H1 (cell line): ENCODE results near the gene UGT1A9. TPM values are rescaled to one million over a fixed set of nuclear protein-coding genes. Genes with fewer than 3 reads are reported as not detected.

ENCODE experiments used
- CTCF ChIA-PET: fragments of 300-600 bp; sonication (Branson Sonifier 250); formaldehyde crosslinking; loops from one replicate; lab custom pipeline; 2021; ENCODE audit not compliant: partially characterized antibody; lab: Charles Lee
- POLR2A ChIA-PET: fragments of 300-600 bp; sonication (Branson Sonifier 250); formaldehyde crosslinking; loops from one replicate; lab custom pipeline; 2021; ENCODE audit warnings: inconsistent platforms; ENCODE audit not compliant: partially characterized antibody; lab: Charles Lee
- DNase-seq, 2 experiments: peaks; one replicate each; pipeline versions ENCODE4 v3.0.0 to v3.0.0-alpha.2; 2010 to 2022; ENCODE audit warnings: low spot score in 2 of 2, low read depth in 1 of 2, mixed read lengths in 1 of 2
- FAIRE-seq: peaks from 2 replicates; lab custom pipeline; 2011; peaks lifted over from hg19 to GRCh38; lab: Jason Lieb, UNC
- H2AFZ ChIP-seq: 2 replicates; pipeline ENCODE4 v1.8.1; 2012; ENCODE audit warnings: low read length, inconsistent platforms
- H2AK5ac ChIP-seq: 2 replicates; pipeline ENCODE4 v1.6.1; 2013; ENCODE audit warnings: low read depth, low read length
- H2BK120ac ChIP-seq: replicated peaks from 2 replicates; pipeline ENCODE3; 2013; ENCODE audit warnings: low read depth, low read length, inconsistent platforms
- H2BK12ac ChIP-seq: 2 replicates; pipeline ENCODE4 v1.6.1; 2013; ENCODE audit warnings: low read depth, low read length
- H2BK15ac ChIP-seq: 2 replicates; pipeline ENCODE4 v1.6.1; 2013; ENCODE audit warnings: low read length
- H2BK20ac ChIP-seq: 2 replicates; pipeline ENCODE4 v1.6.1; 2013; ENCODE audit warnings: low read length
- H2BK5ac ChIP-seq: 2 replicates; pipeline ENCODE4 v1.6.1; 2013; ENCODE audit warnings: low read depth, low read length
- H3K14ac ChIP-seq: 2 replicates; pipeline ENCODE4 v1.6.1; 2013; ENCODE audit warnings: inconsistent platforms; ENCODE audit not compliant: insufficient read length
- H3K18ac ChIP-seq: 2 replicates; pipeline ENCODE4 v1.6.1; 2013; ENCODE audit warnings: low read length; ENCODE audit errors: extremely low read depth
- H3K23ac ChIP-seq: 2 replicates; pipeline ENCODE4 v1.6.1; 2013; ENCODE audit warnings: inconsistent platforms; ENCODE audit not compliant: insufficient read length
- H3K23me2 ChIP-seq: 2 replicates; pipeline ENCODE4 v1.6.1; 2013; ENCODE audit warnings: low read depth, low read length
- H3K27ac ChIP-seq: 2 replicates; pipeline ENCODE4 v1.6.1; 2011; ENCODE audit warnings: low read depth, low read length, inconsistent platforms
- H3K27me3 ChIP-seq, 4 experiments: replicated peaks in 1 of 4; 1 replicate in 1 of 4; 2 replicates in 3 of 4; pipeline versions ENCODE4 v1.6.1 to v1.8.1; 2011 to 2013; ENCODE audit warnings: low read length in 3 of 4, mild to moderate bottlenecking in 3 of 4, inconsistent platforms in 2 of 4, mixed read lengths in 2 of 4, moderate library complexity in 1 of 4; ENCODE audit not compliant: control insufficient read depth in 3 of 4, insufficient read depth in 3 of 4; ENCODE audit errors: extremely low read depth in 1 of 4
- H3K36me3 ChIP-seq, 4 experiments: 2 replicates each; pipeline versions ENCODE4 v1.6.1 to v1.8.1; 2011 to 2013; ENCODE audit warnings: mild to moderate bottlenecking in 4 of 4, low read length in 3 of 4, moderate library complexity in 2 of 4, control low read depth in 1 of 4, inconsistent platforms in 1 of 4; ENCODE audit not compliant: insufficient read depth in 4 of 4, control insufficient read depth in 2 of 4
- H3K4ac ChIP-seq: replicated peaks from 2 replicates; pipeline ENCODE3; 2013; ENCODE audit warnings: low read length, low read depth, mixed read lengths, inconsistent platforms; ENCODE audit not compliant: insufficient read length
- H3K4me1 ChIP-seq, 4 experiments: replicated peaks in 1 of 4; 1 replicate in 1 of 4; 2 replicates in 3 of 4; pipeline versions ENCODE4 v1.6.1 to v1.8.1; 2011 to 2013; ENCODE audit warnings: low read length in 3 of 4, inconsistent platforms in 2 of 4, mixed read lengths in 1 of 4; ENCODE audit not compliant: insufficient read depth in 4 of 4, control insufficient read depth in 3 of 4
- H3K4me2 ChIP-seq, 2 experiments: 2 replicates each; pipeline versions ENCODE4 v1.6.1 to v1.8.1; 2011 to 2013; ENCODE audit warnings: low read depth in 2 of 2, low read length in 2 of 2, control low read depth in 1 of 2, inconsistent platforms in 1 of 2, mild to moderate bottlenecking in 1 of 2; ENCODE audit not compliant: insufficient read depth in 1 of 2
- H3K4me3 ChIP-seq, 4 experiments: fragments of 200-600, 300-600 bp in 1 of 4; sonication (generic), shearing (Covaris generic), sonication (Bioruptor Twin) in 1 of 4; 2 replicates each; pipeline versions ENCODE4 v1.5.1 to v1.8.1; 2011 to 2016; ENCODE audit warnings: low read length in 4 of 4, low read depth in 3 of 4, control low read depth in 2 of 4, inconsistent platforms in 2 of 4, mild to moderate bottlenecking in 2 of 4, mixed read lengths in 1 of 4, moderate library complexity in 1 of 4; ENCODE audit not compliant: insufficient read depth in 2 of 4; ENCODE audit errors: extremely low read depth in 1 of 4
- H3K56ac ChIP-seq: replicated peaks from 2 replicates; pipeline ENCODE3; 2013; ENCODE audit warnings: low read depth, mild to moderate bottlenecking, mixed read lengths, low read length, inconsistent platforms; ENCODE audit not compliant: insufficient read length
- H3K79me1 ChIP-seq: 2 replicates; pipeline ENCODE4 v1.6.1; 2013; ENCODE audit warnings: low read depth, low read length, control low read depth
- H3K79me2 ChIP-seq, 2 experiments: 2 replicates each; pipeline versions ENCODE4 v1.6.1 to v1.8.1; 2012 to 2013; ENCODE audit warnings: low read length in 2 of 2, mild to moderate bottlenecking in 2 of 2, inconsistent platforms in 1 of 2; ENCODE audit not compliant: insufficient read depth in 2 of 2, control insufficient read depth in 1 of 2
- H3K9ac ChIP-seq, 4 experiments: replicated peaks in 1 of 4; 1 replicate in 1 of 4; 2 replicates in 3 of 4; pipeline versions ENCODE4 v1.6.1 to v1.8.1; 2011 to 2013; ENCODE audit warnings: low read depth in 3 of 4, low read length in 3 of 4, control low read depth in 2 of 4, mild to moderate bottlenecking in 2 of 4, moderate library complexity in 2 of 4, inconsistent platforms in 1 of 4; ENCODE audit errors: extremely low read depth in 1 of 4
- H3K9me3 ChIP-seq, 2 experiments: 2 replicates each; pipeline versions ENCODE4 v1.6.1 to v1.8.1; 2012 to 2013; ENCODE audit warnings: mild to moderate bottlenecking in 2 of 2, moderate library complexity in 2 of 2, control low read depth in 1 of 2, inconsistent platforms in 1 of 2, low read depth in 1 of 2, low read length in 1 of 2, mixed read lengths in 1 of 2; ENCODE audit not compliant: insufficient read depth in 2 of 2
- H4K20me1 ChIP-seq, 2 experiments: replicated peaks in 1 of 2; 2 replicates each; pipeline versions ENCODE3 to v1.8.1; 2011 to 2013; ENCODE audit warnings: inconsistent platforms in 2 of 2, low read length in 2 of 2, mild to moderate bottlenecking in 1 of 2; ENCODE audit not compliant: insufficient read depth in 2 of 2, control insufficient read depth in 1 of 2
- H4K5ac ChIP-seq: 2 replicates; pipeline ENCODE4 v1.6.1; 2013; ENCODE audit warnings: low read length, low read depth, mixed read lengths, inconsistent platforms; ENCODE audit not compliant: insufficient read length
- H4K8ac ChIP-seq: 2 replicates; pipeline ENCODE4 v1.8.0; 2013; ENCODE audit warnings: mild to moderate bottlenecking, moderate library complexity, low read length, inconsistent platforms; ENCODE audit not compliant: insufficient read depth; ENCODE audit errors: extremely low read depth
- H4K91ac ChIP-seq: replicated peaks from 2 replicates; pipeline ENCODE3; 2013; ENCODE audit warnings: low read length, mixed read lengths, inconsistent platforms; ENCODE audit not compliant: insufficient read length
- BACH1 ChIP-seq: IDR thresholded peaks from 2 replicates; pipeline ENCODE4 v1.6.1; 2012; ENCODE audit warnings: low read length, improper control_type of control experiment
- CBX5 ChIP-seq: fragments of 300-800, 300-1000 bp; sonication (generic); IDR thresholded peaks from 2 replicates; pipeline ENCODE4 v1.7.1; 2016; ENCODE audit warnings: antibody characterized with exemption, low read length, low read depth
- CBX8 ChIP-seq: fragments of 300-800, 300-1000 bp; sonication (generic); IDR thresholded peaks from 2 replicates; pipeline ENCODE4 v1.7.1; 2016; ENCODE audit warnings: low read depth, low read length, borderline replicate concordance
- POLR2AphosphoS5 ChIP-seq: IDR thresholded peaks from 2 replicates; pipeline ENCODE4 v1.6.1; 2011; ENCODE audit warnings: low read depth, low read length
- SP1 ChIP-seq: IDR thresholded peaks from 2 replicates; pipeline ENCODE4 v1.6.1; 2011; ENCODE audit warnings: low read depth, low read length
- WGBS, 2 experiments: shearing (Covaris generic) in 1 of 2; methylation state at CpG; one replicate each; pipeline versions ENCODE4 v1.1.6 to v1.1.7; 2013 to 2015; ENCODE audit warnings: low lambda C conversion rate in 2 of 2, mixed read lengths in 2 of 2, inconsistent platforms in 1 of 2, low coverage in 1 of 2, missing lambda C conversion rate in 1 of 2; ENCODE audit not compliant: insufficient replicate concordance in 2 of 2, insufficient coverage in 1 of 2, insufficient read length in 1 of 2; ENCODE audit errors: extremely low coverage in 1 of 2, missing lambda C conversion rate in 1 of 2; 5-methylcytosine and 5-hydroxymethylcytosine counted together
- polyA plus RNA-seq, 7 experiments: library from polyadenylated mRNA; depleted of rRNA in 3 of 7; stranded (reverse) in 5 of 7; unstranded in 2 of 7; fragments of >200 nt in 5 of 7; fragments of 200-250 nt in 2 of 7; gene quantifications; 1 replicate in 5 of 7; 2 replicates in 1 of 7; 4 replicates in 1 of 7; pipeline versions ENCODE4 v1.2.1 to v1.2.3, GENCODE V29; 2011 to 2013; ENCODE audit warnings: missing spikeins in 2 of 7, mixed read lengths in 2 of 7
- total RNA-seq: library from RNA; stranded (reverse); fragmentation: NEBNext Ultra II Directional; extraction: Animal tissue kit (Norgen Biotek cat#: 25700); gene quantifications from 2 replicates; pipeline ENCODE4 v1.2.1, GENCODE V29; 2021

UGT1A9 gene
- total and polyA plus RNA-seq, 2 of the 8 experiments (the other 6 are each of a cell fraction or from before 2014, with no cell fraction given): not detected

GRCh38 chr2:233817995-233818638 is 146.4 kb downstream of the UGT1A9 start:
- 93% methylated on average over 11 of the region's 11 CpGs; no CpG with 5 or more reads in 1 of the 2 experiments for WGBS, 2 experiments
- H3K23ac ChIP-seq: no peak overlapping the region
- no peak overlapping the region for H2BK15ac ChIP-seq
- ChIA-PET POLR2A (no interaction called here), CTCF (interaction anchor here (2.6 kb wide), 1 partner anchor 14 kb away, joined by 11 read pairs; no protein-coding TSS in a partner anchor)
- H3K36me3 ChIP-seq: no peaks in the 10 kb centered on the region
- no peak overlapping the region for H2BK12ac ChIP-seq
- no peaks in the 10 kb centered on the region for H3K4me1 ChIP-seq
- no peaks in the 10 kb centered on the region for H4K20me1 ChIP-seq
- H3K79me2 ChIP-seq: no peaks in the 10 kb centered on the region
- no peak overlapping the region for H3K4ac ChIP-seq
- H3K18ac ChIP-seq: no peak overlapping the region
- H3K79me1 ChIP-seq: no peaks in the 10 kb centered on the region
- H2AK5ac ChIP-seq: no peak overlapping the region
- H2BK5ac ChIP-seq: no peak overlapping the region
- no peaks in the 10 kb centered on the region for H3K9me3 ChIP-seq
- no peak overlapping the region for H3K9ac ChIP-seq
- no peak overlapping the region for H4K91ac ChIP-seq
- no peak overlapping the region for H2AFZ ChIP-seq
- no peak overlapping the region for H3K4me3 ChIP-seq
- peak overlapping the region; percentile 2; the same call in 1 of the 2 replicates for H4K8ac ChIP-seq
- no peak overlapping the region for H3K4me2 ChIP-seq
- H3K27ac ChIP-seq: no peak overlapping the region
- DNase-seq: no peak
- H3K56ac ChIP-seq: no peak overlapping the region
- H3K23me2 ChIP-seq: no peaks in the 10 kb centered on the region
- no peaks in the 10 kb centered on the region for H3K27me3 ChIP-seq
- H4K5ac ChIP-seq: no peak overlapping the region
- no peak overlapping the region for H2BK120ac ChIP-seq
- no peak overlapping the region for H2BK20ac ChIP-seq
- no peak overlapping the region for H3K14ac ChIP-seq
- no peak for FAIRE-seq
- TF ChIP-seq SP1 (no peak), CBX5 (no peak), BACH1 (no peak), CBX8 (no peak), POLR2AphosphoS5 (no peak)
